Neural cell (in vitro differentiated cells): ENCODE data around the gene HOXB6. TPM values are rescaled to one million over a fixed set of nuclear protein-coding genes. Genes with fewer than 3 reads are reported as not detected.

ENCODE experiments used
- H2AFZ ChIP-seq: fragments of 200-600, 300-800 bp; sonication (generic), shearing (Covaris generic); 2 replicates; pipeline ENCODE4 v1.6.0; 2014; ENCODE audit warnings: low read depth, mild to moderate bottlenecking, antibody characterized with exemption, low read length, moderate library complexity
- H3F3A ChIP-seq: fragments of 200-600 bp; shearing (Covaris generic); 2 replicates; pipeline ENCODE4 v1.6.1; 2016; ENCODE audit warnings: mild to moderate bottlenecking, moderate library complexity, mixed read lengths, antibody characterized with exemption, low read length; ENCODE audit not compliant: insufficient read depth, poor library complexity, severe bottlenecking
- H3K27ac ChIP-seq: fragments of 200-600, 300-800 bp; sonication (generic), shearing (Covaris generic); 2 replicates; pipeline ENCODE4 v1.5.1; 2014; ENCODE audit warnings: mild to moderate bottlenecking, low read length, moderate library complexity
- H3K27me3 ChIP-seq: fragments of 300-800, 200-600 bp; sonication (generic), shearing (Covaris generic); 2 replicates; pipeline ENCODE4 v1.6.0; 2014; ENCODE audit warnings: mild to moderate bottlenecking, low read depth, low read length, moderate library complexity; ENCODE audit not compliant: insufficient read depth
- H3K36me3 ChIP-seq: fragments of 300-800, 200-600 bp; sonication (generic), shearing (Covaris generic); 2 replicates; pipeline ENCODE4 v1.5.1; 2014; ENCODE audit warnings: mild to moderate bottlenecking, antibody characterized with exemption, low read length, moderate library complexity; ENCODE audit not compliant: insufficient read depth
- H3K4me2 ChIP-seq: fragments of 300-800, 200-600 bp; sonication (generic), shearing (Covaris generic); 2 replicates; pipeline ENCODE4 v1.6.0; 2014; ENCODE audit warnings: mild to moderate bottlenecking, low read length
- H3K4me3 ChIP-seq: fragments of 300-800, 200-600 bp; sonication (generic), shearing (Covaris generic); 2 replicates; pipeline ENCODE4 v1.5.1; 2014; ENCODE audit warnings: mild to moderate bottlenecking, low read length, moderate library complexity
- H3K79me2 ChIP-seq: fragments of 200-600 bp; shearing (Covaris generic); replicated peaks from 2 replicates; pipeline ENCODE4 v1.6.0; 2014; ENCODE audit warnings: mild to moderate bottlenecking, low read length, moderate library complexity; ENCODE audit not compliant: insufficient read depth
- H3K9ac ChIP-seq: fragments of 300-800, 200-600 bp; sonication (generic), shearing (Covaris generic); 2 replicates; pipeline ENCODE4 v1.6.1; 2016; ENCODE audit warnings: mild to moderate bottlenecking, low read length, mixed read lengths
- H3K9me2 ChIP-seq: fragments of 200-600 bp; shearing (Covaris generic); 2 replicates; pipeline ENCODE4 v1.6.1; 2016; ENCODE audit warnings: mild to moderate bottlenecking, low read length, mixed read lengths; ENCODE audit not compliant: insufficient read depth
- H3K9me3 ChIP-seq: fragments of 200-600, 300-800 bp; sonication (generic), shearing (Covaris generic); 2 replicates; pipeline ENCODE4 v1.6.1; 2016; ENCODE audit warnings: mild to moderate bottlenecking, mixed run types, low read length, moderate library complexity, mixed read lengths
- H4K20me1 ChIP-seq: fragments of 200-600 bp; shearing (Covaris generic); 2 replicates; pipeline ENCODE4 v1.6.1; 2016; ENCODE audit warnings: mild to moderate bottlenecking, mixed run types; ENCODE audit not compliant: insufficient read depth
- EP300 ChIP-seq: fragments of 450-650 bp; conservative IDR thresholded peaks from 2 replicates; pipeline ENCODE4 v1.6.1; 2014; ENCODE audit warnings: antibody characterized with exemption, mild to moderate bottlenecking, moderate library complexity; ENCODE audit not compliant: poor library complexity, severe bottlenecking
- EZH2 ChIP-seq: fragments of 200-600, 300-800 bp; shearing (Covaris generic), sonication (generic); IDR thresholded peaks from 2 replicates; pipeline ENCODE4 v1.6.1; 2014; ENCODE audit warnings: antibody characterized with exemption, low read length, borderline replicate concordance, mild to moderate bottlenecking; ENCODE audit not compliant: insufficient read depth, poor library complexity, severe bottlenecking
- MXI1 ChIP-seq: fragments of 450-650 bp; conservative IDR thresholded peaks from 2 replicates; pipeline ENCODE4 v1.6.1; 2014; ENCODE audit warnings: antibody characterized with exemption, mild to moderate bottlenecking; ENCODE audit not compliant: poor library complexity, severe bottlenecking
- SMC3 ChIP-seq: fragments of 450-650 bp; conservative IDR thresholded peaks from 2 replicates; pipeline ENCODE4 v1.6.1; 2014; ENCODE audit warnings: antibody characterized with exemption, mild to moderate bottlenecking, moderate library complexity; ENCODE audit not compliant: poor library complexity
- TAF1 ChIP-seq: IDR thresholded peaks from 2 replicates; pipeline ENCODE4 v1.6.1; 2012; ENCODE audit warnings: low read depth
- polyA plus RNA-seq: library from polyadenylated mRNA; depleted of rRNA; stranded (reverse); fragments of >200 nt; gene quantifications from 2 replicates; pipeline ENCODE4 v1.2.3, GENCODE V29; 2014
- TF ChIP-seq, protein P1 (sequence below): IDR thresholded peaks from 2 replicates; pipeline ENCODE4 v1.6.1; 2012; ENCODE audit warnings: borderline replicate concordance
- TF ChIP-seq, protein P2 (sequence below): fragments of 450-650 bp; IDR thresholded peaks from 2 replicates; pipeline ENCODE4 v1.5.1; 2014; ENCODE audit warnings: antibody characterized with exemption, mild to moderate bottlenecking, moderate library complexity; ENCODE audit not compliant: poor library complexity, severe bottlenecking

The HOXB6 gene
- polyA plus RNA-seq, 1 donor from 2014 or later = not detected

DNA sequence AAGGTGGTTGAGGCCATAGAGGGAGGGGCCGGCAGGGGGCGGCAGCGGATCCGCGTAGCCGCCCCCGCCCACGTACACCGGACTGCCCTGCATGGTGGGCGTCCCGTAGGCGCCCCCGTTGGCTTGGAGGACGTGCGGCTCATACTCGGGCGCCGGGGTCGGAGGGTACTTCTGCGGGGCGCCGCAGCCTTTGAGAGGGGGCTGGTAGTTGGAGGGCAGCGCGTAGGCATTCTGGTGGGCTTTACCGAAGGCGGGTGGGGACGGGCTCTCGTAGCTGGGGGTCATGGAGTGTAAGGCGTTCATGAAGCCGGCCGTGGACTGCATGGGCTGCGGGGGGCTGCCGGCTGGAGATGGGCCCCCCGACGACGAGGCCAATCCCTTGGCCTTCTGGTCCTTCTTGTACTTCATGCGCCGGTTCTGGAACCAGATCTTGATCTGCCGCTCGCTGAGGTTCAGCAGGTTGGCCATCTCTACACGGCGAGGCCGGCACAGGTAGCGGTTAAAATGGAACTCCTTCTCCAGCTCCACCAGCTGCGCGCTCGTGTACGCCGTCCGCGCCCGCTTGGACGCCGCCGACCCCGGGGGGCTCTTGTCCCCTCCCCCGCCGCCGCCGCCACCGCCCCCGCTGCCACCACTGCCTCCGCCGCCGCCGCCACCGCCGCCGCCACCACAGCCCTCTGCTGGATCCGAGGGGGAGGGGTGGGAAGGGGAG, 54.1 kb downstream of the HOXB6 start:
- H3K9me2 ChIP-seq = no peaks in the 10 kb centered on the region
- H3F3A ChIP-seq = no peaks in the 10 kb centered on the region
- no peaks in the 10 kb centered on the region for H3K9me3 ChIP-seq
- no peaks in the 10 kb centered on the region for H3K36me3 ChIP-seq
- H4K20me1 ChIP-seq = no peaks in the 10 kb centered on the region
- no peak overlapping the region for H3K4me2 ChIP-seq
- H3K27ac ChIP-seq = no peak overlapping the region
- H2AFZ ChIP-seq = no peak overlapping the region
- no peaks in the 10 kb centered on the region for H3K79me2 ChIP-seq
- no peak overlapping the region for H3K4me3 ChIP-seq
- no peak for TF ChIP-seq SMC3
- TF ChIP-seq, protein P1, sequence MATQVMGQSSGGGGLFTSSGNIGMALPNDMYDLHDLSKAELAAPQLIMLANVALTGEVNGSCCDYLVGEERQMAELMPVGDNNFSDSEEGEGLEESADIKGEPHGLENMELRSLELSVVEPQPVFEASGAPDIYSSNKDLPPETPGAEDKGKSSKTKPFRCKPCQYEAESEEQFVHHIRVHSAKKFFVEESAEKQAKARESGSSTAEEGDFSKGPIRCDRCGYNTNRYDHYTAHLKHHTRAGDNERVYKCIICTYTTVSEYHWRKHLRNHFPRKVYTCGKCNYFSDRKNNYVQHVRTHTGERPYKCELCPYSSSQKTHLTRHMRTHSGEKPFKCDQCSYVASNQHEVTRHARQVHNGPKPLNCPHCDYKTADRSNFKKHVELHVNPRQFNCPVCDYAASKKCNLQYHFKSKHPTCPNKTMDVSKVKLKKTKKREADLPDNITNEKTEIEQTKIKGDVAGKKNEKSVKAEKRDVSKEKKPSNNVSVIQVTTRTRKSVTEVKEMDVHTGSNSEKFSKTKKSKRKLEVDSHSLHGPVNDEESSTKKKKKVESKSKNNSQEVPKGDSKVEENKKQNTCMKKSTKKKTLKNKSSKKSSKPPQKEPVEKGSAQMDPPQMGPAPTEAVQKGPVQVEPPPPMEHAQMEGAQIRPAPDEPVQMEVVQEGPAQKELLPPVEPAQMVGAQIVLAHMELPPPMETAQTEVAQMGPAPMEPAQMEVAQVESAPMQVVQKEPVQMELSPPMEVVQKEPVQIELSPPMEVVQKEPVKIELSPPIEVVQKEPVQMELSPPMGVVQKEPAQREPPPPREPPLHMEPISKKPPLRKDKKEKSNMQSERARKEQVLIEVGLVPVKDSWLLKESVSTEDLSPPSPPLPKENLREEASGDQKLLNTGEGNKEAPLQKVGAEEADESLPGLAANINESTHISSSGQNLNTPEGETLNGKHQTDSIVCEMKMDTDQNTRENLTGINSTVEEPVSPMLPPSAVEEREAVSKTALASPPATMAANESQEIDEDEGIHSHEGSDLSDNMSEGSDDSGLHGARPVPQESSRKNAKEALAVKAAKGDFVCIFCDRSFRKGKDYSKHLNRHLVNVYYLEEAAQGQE = no peak
- no peak overlapping the region for H3K9ac ChIP-seq
- H3K27me3 ChIP-seq = peaks cover 99% of the 10 kb centered on the region

DNA sequence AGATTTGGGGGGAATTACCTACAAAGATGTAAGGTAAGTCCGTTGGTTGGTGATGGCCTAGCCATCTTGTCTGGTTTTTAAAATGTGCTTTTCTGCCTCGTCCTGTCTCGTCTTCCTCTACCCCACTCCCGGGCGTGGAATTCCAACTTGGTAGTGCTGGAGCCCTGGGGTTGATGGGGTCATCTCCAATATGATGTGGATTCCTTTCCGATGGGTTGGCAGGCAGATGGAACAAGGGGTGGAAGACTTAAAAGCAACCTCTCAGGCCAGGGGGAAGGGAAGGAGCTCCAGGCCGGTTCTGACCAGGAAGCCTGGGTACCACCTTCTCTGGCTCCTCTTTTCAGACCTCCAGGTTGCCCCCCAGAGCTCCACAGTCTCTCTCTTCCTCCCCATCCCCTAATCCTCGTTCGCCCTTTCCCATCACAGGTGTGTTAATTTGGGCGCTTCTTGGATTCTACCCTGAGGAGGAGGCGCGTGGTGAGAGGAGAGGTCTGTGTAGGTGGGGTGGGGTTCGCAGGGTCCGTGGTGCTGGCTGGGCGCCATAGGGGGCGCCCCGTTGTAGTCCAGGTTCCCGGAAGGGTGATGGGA, 54.8 kb downstream of the HOXB6 start:
- peaks cover 100% of the 10 kb centered on the region for H3K27me3 ChIP-seq
- TF ChIP-seq TAF1 (no peak), MXI1 (no peak)
- TF ChIP-seq, protein P1 = no peak
- H3K9ac ChIP-seq = no peak overlapping the region
- H3K9me2 ChIP-seq = no peaks in the 10 kb centered on the region
- H2AFZ ChIP-seq = no peak overlapping the region
- no peak overlapping the region for H3K27ac ChIP-seq
- no peaks in the 10 kb centered on the region for H3K36me3 ChIP-seq
- H3K79me2 ChIP-seq = no peaks in the 10 kb centered on the region
- H3K4me2 ChIP-seq = no peak overlapping the region
- H3K9me3 ChIP-seq = no peaks in the 10 kb centered on the region
- H4K20me1 ChIP-seq = no peaks in the 10 kb centered on the region
- no peak overlapping the region for H3K4me3 ChIP-seq
- no peaks in the 10 kb centered on the region for H3F3A ChIP-seq

DNA sequence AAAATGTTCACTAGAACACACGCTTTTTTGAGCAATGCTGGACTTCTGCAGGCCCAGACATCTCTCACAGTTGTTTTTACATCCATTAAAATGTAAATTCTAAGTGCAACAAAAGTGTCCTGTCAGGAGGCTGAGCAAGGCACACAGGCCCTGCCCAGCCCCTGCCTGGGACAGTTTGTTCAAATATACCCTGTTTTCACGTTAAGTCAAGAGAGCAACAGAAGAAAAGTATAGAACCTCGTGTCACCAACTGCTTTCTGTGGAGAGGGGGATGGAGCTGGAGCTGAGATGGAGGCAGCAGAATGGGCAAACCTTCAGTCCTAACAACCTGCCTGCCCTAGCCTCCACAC, 55.5 kb downstream of the HOXB6 start:
- Histone ChIP-seq H3K27me3 (peaks cover 100% of the 10 kb centered on the region), H3K9me2 (no peaks in the 10 kb centered on the region), H3K79me2 (no peaks in the 10 kb centered on the region), H3K9ac (no peak overlapping the region), H3K27ac (no peak overlapping the region), H3K36me3 (no peaks in the 10 kb centered on the region), H3K4me3 (no peak overlapping the region), H3K9me3 (no peaks in the 10 kb centered on the region), H2AFZ (no peak overlapping the region), H3F3A (no peaks in the 10 kb centered on the region), H4K20me1 (no peaks in the 10 kb centered on the region), H3K4me2 (no peak overlapping the region)
- no peak for TF ChIP-seq EP300
- TF ChIP-seq TAF1 = no peak
- TF ChIP-seq SMC3 = no peak
- TF ChIP-seq, protein P1 = no peak
- TF ChIP-seq MXI1 = no peak
- no peak for TF ChIP-seq EZH2
- TF ChIP-seq, protein P2, sequence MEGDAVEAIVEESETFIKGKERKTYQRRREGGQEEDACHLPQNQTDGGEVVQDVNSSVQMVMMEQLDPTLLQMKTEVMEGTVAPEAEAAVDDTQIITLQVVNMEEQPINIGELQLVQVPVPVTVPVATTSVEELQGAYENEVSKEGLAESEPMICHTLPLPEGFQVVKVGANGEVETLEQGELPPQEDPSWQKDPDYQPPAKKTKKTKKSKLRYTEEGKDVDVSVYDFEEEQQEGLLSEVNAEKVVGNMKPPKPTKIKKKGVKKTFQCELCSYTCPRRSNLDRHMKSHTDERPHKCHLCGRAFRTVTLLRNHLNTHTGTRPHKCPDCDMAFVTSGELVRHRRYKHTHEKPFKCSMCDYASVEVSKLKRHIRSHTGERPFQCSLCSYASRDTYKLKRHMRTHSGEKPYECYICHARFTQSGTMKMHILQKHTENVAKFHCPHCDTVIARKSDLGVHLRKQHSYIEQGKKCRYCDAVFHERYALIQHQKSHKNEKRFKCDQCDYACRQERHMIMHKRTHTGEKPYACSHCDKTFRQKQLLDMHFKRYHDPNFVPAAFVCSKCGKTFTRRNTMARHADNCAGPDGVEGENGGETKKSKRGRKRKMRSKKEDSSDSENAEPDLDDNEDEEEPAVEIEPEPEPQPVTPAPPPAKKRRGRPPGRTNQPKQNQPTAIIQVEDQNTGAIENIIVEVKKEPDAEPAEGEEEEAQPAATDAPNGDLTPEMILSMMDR = no peak
